Fibroblast of lung (primary cell): Measurements from ENCODE around the gene ZNF189.

Source experiments
- EZH2 ChIP-seq: IDR thresholded peaks from 2 replicates; pipeline ENCODE4 v1.5.1; 2012; ENCODE audit warnings: low read length, control low read depth, mild to moderate bottlenecking; ENCODE audit errors: missing control alignments
- TF ChIP-seq, protein P1 (sequence below), 2 donors: IDR thresholded peaks in 1 of 2; conservative IDR thresholded peaks in 1 of 2; 1 replicate in 1 of 2; 2 replicates in 1 of 2; pipeline ENCODE4 v1.5.1; 2011 to 2012; ENCODE audit warnings: low read length in 2 of 2, control low read depth in 1 of 2, inconsistent platforms in 1 of 2, low read depth in 1 of 2, mild to moderate bottlenecking in 1 of 2

GRCh38 chr9:101393135-101393534 is 5.5 kb upstream of the ZNF189 start:
- TF ChIP-seq, protein P1, sequence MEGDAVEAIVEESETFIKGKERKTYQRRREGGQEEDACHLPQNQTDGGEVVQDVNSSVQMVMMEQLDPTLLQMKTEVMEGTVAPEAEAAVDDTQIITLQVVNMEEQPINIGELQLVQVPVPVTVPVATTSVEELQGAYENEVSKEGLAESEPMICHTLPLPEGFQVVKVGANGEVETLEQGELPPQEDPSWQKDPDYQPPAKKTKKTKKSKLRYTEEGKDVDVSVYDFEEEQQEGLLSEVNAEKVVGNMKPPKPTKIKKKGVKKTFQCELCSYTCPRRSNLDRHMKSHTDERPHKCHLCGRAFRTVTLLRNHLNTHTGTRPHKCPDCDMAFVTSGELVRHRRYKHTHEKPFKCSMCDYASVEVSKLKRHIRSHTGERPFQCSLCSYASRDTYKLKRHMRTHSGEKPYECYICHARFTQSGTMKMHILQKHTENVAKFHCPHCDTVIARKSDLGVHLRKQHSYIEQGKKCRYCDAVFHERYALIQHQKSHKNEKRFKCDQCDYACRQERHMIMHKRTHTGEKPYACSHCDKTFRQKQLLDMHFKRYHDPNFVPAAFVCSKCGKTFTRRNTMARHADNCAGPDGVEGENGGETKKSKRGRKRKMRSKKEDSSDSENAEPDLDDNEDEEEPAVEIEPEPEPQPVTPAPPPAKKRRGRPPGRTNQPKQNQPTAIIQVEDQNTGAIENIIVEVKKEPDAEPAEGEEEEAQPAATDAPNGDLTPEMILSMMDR (conservative IDR thresholded peaks at IDR 0.05 in 1 of 2, IDR thresholded peaks at IDR 0.05 in 1 of 2; ENCODE audit: low read depth in 1 of 2, low read length in 2 of 2): no peak
- no peak for TF ChIP-seq EZH2
